SW480 (cell line): ENCODE measurements around the gene TRPT1.
A peak's percentile ranks its signal among the peaks of the same experiment; 100 is the strongest.

Experiments
- DNase-seq: peaks from one replicate; pipeline ENCODE4 v3.0.0-alpha.2; 2016; ENCODE audit warnings: low spot score

TRPT1 gene

DNA sequence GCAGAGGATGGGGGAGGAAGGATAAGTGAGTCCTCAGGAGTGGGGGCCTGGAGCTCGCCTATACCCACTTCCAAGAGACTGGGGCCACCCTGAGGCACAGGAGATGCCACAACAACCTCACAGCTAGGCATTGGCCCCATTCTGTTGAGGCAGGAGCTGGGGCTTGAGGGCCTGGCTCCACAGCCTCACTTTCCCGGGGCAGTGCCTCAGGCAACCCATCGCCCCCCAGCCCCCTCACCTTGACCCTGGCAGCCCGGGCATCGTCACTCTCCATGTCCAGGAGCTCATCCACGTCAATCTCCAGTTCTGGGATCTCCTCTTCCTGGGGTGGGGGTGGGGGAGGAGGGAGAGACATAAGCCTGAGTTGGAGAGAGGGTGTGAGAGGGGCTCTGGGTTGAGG is 19.0 kb upstream of the TRPT1 start:
- no peak for DNase-seq

DNA sequence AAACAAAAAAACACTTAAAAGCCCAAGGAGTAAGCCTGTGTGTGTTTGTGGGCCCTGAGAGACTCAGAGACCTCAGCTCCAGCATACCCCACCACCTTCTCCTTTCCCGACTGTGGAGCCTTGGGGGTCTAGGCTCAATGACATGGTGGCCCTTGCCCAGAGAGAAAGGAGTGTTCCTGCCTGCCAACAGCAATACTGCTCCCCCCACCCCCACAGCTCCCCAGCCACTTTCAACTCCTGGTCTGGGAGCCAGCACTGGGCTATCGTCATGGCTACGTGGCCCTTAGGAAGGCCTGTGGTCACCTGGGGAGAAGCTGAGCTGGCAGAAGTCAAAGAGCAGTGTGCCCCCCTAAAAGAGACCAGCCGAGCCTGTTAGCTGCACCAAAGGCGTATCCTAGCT is 18.1 kb upstream of the TRPT1 start:
- no peak for DNase-seq

DNA sequence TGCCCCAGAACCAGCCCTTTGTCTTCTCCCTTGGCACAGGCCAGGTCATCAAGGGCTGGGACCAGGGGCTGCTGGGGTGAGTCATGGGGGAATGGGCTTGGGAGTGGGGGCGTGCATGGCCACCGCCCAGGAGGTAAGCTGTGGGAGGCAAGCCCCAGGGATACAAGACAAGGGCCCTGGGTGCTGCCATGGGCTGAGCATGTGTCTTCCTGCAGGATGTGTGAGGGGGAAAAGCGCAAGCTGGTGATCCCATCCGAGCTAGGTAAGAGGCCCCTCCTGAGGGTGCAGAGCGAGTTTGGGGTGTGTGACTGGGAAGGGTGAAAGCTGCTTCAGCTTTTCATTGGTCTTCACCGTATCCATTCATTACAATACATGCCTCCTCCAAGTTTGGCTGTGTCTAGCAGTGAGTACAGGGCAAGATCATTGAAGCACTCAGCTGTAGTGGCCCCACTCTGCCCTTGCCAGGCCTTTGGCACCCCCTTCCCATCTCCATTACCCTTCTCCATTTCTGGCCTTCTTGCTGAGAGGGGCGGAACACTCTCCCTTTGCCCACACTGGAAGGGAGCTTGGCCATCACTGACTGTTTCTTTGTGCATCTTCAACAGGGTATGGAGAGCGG is 17.4 kb upstream of the TRPT1 start:
- no peak for DNase-seq

DNA sequence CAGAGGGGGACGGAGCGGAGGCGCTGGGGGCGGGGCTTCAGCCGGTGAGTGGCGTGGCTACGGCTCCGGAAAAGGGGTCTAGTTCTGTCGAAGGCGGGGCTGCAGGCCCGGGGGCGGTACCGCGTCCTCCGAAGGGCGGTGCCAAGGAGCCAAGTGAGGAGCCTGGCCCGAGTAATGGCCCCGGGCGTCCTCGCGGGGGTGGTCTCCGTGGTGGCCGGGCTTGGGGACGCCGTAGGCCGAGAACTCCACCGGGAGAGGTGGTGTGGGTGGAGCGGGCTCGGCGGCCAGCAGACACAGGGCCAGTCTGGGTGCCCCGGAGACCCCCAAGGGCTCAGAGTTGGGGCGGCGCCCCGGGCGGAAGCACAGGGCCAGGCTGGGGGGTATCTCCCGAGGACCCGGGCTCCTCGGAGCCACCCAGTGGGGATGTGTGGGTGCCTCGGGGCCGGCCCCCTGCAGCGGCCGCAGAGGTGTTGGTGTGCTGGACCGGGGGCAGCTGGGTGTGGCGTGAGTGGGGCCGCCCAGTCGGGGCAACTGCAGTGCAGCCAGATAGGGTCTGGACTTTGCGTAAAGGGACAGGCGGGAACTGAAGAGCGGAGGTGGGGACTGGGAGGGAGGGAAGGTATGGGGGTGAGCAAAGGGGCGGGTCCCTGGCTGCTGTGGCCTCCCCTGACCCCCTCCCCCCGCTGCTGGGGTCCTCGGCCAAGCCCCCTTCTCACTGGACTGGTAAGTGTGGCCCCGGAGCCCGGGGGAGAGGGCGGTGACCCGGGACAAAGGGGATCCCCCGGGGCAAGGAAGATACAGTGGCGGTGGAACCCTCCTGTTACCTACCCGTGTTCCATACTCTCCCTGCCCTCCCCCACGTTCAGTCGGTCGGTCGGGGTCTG is 15.7 kb upstream of the TRPT1 start:
- DNase-seq = peak; percentile 72

DNA sequence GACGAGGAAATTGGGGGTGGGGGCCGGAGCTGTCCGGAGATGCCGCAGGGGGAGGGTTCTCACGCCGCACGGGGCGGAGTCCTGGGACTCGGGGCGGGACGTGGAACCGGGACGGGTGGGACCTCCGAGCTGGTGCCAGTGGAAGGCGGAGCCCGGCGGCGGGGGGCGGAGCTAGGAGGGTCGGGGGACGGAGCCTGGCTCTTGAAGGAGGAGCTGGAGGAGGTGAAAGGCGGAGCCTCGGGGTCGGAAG is 15.2 kb upstream of the TRPT1 start:
- DNase-seq = peak; percentile 98

DNA sequence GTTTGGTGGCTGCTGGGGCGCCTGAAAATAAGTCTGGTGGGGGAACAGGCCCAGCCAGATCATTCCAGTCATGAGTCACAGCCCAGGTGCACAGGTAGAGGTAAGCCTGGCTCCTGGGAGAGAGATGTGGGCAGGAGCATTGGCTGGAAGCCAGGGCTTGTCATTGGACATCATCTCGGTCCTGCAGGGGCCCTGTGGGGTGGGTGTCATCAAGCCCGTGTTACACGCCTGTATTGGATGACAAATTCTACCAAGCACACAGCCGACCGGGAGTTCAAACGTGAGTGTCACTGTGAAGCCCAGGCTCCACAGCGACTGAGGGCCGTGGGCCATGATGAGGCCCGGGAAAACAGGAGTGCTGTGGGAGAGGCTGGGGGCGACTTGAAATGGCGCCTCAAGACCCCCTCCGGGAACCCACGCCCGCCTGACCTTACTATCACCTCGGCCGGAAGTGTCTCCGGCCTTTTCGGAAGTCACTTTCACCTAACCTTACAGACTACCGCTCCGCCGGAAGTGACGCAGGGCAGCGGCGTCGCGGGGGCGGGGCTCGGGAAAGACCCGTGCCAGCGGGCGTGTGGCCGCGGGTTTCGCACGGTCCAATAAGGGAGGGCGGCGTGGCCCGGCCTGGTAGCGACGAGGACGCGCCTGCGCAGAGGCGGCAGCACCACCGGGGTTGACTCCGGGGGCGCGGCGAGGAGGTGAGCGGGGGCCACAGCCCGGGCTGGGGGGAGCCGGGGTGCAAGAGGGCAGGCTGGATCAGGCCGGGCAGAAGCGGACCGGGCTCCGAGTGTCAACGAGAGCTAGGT is 14.7 kb upstream of the TRPT1 start, which contains the start of gene FKBP2:
TSS of gene FKBP2 (plus strand) at position 661 of the 806 bp plus-strand sequence. CDS start 1,293 bp downstream, outside the sequence.
- DNase-seq = peak; percentile 95

DNA sequence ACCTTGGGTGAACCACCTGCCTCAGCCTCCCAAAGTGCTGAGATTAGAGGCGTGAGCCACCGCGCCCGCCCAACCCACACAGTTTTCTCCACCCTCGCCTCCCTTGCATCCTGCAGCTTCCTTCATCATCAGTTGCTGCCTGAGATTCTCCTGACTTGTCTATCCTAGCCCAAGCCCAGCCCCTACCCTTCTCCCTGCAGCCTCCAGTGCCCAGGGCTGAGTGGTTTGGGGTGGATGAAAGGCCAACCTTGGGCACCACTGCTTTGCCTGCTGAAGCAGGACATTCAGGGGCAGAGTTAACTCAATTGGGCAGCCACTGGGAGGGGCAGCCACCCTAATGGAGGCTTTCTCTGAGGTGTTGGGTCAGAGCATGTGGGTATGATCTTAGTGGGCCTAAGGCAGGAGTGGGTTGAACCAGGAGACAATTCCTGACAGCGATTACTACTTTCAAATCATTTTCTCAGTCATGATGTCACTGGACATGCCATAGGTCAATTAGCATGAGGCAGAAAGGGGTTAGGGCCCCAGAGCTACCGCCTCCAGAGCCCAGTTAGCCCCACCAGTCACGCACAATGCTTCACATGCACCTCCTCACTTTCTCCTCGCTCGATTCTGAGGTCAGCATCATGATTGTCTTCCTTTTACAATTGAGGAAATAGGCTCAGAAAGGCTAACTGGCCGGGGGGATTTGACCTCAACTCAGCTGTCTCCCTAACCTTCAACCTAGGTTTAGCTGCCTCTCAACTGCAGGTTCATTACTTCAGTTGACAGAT is 13.9 kb upstream of the TRPT1 start:
- DNase-seq = peak; percentile 55

DNA sequence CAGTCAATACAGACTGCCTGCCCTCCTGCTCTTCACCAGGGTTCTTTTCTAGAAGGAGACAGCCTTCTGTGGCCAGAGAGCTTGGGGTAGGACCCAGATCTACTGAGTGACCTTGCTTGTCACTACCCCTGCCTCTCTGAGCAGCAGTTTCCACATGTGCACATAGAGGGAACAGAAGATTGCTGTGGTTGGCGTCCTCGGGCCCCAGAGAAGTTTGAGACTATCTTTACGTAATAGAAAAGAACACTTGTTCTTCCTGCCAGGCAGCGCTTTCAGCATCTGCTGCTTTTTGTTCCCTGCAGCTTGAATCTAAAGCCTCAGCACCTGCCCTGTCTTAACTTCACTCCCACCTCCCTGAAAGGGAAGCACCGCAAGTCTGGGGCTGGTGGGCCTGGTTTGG is 13.0 kb upstream of the TRPT1 start:
- DNase-seq = no peak

DNA sequence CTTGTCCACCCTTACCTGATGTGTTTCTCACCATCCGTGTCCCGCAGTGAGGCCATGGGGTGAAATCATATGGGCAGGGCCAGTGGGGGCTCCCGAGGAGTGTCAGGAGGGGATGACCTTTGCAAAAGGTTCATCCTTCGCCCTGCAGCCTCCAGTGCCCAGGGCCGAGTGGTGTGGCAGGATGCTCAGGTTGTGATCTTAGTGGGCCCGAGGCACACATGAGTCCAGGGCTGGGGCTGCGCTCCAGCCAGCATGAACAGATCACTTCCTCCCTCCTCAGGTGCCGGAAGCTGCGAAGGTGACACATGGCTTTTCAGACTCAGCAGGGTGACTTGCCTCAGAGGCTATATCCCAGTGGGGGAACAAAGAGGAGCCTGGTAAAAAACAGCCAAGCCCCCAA is 12.1 kb upstream of the TRPT1 start:
- DNase-seq = no peak

DNA sequence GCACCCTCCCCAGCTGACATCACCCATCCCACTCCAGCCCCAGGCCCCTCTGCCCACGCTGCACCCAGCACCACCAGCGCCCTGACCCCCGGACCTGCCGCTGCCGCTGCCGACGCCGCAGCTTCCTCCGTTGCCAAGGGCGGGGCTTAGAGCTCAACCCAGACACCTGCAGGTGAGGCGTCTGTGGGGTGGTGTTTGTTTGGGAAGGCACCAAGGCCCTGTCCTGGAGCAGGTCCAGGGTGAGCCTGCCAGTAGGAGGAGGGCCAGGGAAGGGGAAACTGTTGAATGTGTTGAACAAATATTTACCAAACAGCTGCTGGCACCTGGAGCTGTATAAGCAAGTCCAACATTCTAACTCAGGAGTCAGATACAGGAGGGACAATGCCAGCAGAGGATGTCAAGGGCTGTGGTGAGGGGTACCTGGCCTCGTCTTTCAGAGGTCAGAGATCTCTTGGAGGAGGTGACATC is 11.5 kb upstream of the TRPT1 start:
- DNase-seq = peak; percentile 28

DNA sequence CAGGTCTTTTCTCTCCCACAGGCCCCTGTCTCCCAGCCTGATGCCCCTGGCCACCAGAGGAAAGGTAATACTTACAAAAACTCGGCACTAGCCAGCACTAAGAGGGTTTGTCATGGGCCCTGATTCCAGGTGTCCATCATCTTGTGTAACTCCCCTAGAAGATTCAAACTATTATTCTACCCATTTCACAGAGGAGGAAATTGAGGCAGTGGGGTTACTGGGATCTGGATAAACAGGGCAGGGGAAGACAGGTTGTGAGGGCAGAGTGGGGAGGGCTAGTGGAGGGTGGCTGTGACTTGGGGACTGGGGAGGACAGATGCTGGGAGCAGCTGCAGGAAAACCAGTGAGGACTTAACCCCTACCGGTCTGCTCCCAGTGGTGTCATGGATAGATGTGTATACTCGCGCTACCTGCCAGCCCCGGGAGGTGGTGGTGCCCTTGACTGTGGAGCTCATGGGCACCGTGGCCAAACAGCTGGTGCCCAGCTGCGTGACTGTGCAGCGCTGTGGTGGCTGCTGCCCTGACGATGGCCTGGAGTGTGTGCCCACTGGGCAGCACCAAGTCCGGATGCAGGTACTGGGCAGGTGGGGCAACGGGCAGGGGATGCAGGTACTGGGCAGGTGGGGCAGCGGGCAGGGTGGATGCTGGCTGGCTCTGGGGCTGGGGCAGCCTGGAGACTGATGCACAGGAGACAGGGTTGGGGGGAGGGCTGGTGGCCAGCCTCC is 9.6 kb upstream of the TRPT1 start:
- no peak for DNase-seq

DNA sequence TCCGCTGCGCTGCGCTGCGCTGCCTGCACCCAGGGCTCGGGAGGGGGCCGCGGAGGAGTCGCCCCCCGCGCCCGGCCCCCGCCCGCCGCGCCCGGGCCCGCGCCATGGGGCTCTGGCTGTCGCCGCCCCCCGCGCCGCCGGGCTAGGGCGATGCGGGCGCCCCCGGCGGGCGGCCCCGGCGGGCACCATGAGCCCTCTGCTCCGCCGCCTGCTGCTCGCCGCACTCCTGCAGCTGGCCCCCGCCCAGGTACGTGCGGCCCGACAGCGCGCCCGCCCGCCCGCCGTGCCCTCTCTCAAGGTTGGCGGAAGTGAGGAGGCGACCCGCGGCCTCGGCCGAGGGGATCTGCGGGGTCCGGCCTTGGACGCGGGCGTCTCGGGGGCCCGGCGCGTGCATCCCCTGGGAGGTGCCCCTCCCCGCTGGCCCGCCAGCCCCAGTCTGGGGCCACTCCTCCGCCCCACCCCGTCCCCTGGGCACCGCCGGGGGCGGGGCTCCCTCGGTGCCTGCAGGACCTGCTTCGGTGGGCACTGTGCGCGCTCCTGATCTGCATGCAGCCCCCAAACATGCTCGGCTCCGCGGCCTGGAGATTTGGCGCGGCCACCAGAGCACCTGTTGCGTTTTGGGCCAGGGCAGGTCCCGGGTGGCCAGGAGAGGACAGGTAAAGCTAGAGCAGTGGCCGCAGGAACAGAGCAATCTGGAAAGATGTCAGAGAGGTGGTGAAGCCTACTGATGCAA is 8.8 kb upstream of the TRPT1 start:
- DNase-seq = peak; percentile 65

DNA sequence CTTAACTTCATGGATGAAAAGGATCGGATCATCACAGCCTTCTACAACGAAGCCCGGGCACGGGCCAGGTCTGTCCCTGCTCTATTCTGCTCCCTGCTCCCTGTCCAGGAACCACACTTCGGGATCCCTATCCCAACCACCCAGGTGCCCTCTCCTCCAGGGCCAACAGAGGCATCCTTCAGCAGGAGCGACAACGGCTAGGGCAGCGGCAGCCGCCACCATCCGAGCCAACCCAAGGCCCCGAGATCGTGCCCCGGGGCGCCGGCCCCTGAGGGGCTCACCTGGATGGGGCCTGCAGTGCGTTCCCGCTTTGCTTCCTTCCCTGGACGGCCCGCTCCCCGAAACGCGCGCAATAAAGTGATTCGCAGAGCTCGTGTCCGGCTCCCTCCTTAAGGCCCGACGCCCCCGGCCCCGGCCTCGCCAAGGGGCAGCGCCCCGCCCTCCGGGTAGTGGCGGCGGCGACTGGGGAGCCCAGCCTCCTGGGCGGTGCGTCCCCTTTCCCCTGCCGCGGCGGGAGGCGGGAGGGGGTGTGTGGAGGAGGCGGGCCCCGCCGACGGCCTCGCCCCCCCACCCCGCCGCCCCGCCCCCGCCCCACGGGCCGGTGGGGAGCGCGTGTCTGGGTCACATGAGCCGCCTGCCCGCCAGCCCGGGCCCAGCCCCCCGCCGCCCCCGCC is 8.1 kb upstream of the TRPT1 start, which contains the start of gene VEGFB:
TSS of gene VEGFB (plus strand) at position 672 of the 674 bp plus-strand sequence. CDS start 250 bp downstream, outside the sequence.
- peak; percentile 52 for DNase-seq

DNA sequence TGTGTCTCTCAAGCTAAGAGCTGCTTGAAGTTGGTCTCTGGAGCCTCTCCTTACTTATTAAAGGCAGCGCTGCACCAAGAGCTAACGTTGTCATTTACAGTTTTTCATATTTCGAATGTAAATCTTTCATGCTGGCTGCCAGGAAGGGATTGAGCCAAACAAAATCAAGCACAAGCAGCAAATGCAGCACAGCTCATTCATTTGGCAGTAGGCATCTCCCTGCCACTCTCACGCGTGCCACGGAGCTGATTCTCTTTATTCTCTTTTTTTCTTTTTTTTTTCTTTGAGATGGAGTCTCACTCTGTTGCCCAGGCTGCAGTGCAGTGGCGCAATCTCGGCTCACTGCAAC is 7.0 kb upstream of the TRPT1 start:
- no peak for DNase-seq

DNA sequence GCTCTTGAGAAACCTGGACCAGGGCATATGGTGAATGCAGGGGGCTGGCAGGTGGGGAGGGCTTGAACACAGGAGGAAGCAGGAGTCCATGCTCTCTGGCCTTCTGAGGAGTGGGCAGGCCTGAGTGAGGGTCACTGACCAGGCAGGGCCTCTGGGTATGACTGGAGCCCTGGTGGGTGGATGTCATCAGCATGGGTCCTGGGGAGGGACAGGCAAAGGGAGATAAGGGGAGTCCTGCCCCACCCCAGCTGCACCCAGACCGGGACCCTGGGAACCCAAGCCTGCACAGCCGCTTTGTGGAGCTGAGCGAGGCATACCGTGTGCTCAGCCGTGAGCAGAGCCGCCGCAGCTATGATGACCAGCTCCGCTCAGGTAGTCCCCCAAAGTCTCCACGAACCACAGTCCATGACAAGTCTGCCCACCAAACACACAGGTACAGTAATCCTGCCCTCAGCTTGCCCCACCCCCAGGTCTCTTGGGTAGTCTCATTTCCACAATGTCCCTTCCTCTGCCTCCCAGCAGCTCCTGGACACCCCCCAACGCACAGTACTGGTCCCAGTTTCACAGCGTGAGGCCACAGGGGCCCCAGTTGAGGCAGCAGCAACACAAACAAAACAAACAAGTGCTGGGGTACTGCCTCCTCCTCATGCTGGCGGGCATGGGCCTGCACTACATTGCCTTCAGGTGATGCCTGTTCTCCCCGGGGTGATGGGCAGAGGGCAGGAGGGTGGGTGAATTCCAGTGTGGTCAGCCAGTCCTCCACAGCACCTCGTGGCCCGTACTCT is 6.4 kb upstream of the TRPT1 start:
- no peak for DNase-seq

DNA sequence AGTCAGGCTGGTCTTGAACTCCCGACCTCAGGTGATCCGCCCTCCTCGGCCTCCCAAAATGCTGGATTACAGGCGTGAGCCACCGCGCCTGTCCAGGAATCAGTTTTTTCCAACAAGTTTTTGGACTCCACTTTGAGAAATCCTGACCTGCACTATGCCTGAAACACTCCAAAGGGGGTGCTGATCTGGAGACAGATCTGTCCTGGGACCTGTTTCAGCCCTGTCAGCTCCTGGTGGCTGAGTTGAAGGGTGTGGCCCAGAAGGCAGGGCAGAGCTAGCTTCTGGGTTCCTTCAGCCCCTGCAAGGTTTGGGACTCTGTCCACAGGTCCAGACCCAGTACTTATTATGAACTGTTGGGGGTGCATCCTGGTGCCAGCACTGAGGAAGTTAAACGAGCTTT is 5.6 kb upstream of the TRPT1 start:
- DNase-seq = no peak

DNA sequence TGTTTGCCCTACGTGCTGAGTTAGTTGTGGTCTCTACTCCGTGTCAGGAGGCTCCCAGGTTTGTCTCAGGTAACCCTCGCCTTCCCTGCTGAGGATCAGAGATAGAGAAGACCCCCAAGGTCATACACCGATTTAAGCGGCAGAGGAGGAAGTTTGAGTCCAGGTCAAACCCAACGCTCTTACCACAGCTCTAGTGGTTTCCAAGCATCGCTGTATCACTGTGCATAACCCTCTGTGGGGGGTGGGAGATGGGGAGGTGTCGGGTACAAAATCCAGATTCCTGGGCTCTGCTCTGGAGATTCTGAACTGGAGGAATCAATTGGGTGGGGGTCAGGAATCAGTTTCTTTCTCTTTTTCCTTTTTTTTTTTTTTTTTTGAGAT is 5.0 kb upstream of the TRPT1 start:
- no peak for DNase-seq

DNA sequence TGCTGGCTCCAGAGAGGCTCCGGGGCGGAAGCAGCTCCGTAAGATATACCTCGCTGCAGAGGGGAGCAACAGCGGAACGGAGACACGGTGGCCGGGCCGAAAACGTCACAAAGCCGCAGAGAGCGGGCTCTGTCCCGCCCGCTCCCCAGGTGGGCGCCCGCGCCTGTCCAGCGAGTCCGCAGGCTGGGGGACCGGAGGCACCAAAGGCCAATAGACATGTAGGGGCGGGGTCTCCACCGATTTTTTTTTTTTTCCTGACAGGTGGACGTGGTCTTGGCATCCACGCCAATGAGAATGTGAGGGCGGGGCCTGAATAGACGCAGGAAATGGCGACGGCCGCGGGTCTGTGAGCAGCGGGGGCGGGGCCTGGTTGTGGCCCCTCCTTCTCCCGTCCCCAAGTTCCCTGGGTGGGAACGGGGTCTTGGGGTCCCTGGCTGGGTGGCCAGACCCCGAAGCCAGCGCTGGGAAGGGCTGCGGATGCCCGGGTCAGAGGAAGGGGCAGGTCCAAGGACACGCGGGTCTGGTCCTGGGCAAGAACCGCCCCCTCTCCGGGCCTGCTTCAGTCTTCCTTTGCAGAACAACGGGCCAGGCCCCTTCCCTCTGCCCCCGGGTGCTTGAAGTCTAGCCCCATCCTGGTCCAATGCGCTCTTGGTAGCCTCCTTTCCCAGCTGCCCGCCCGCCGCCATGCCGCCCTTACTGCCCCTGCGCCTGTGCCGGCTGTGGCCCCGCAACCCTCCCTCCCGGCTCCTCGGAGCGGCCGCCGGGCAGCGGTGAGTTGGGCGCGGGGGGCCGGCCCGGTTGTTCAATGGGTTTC is 4.4 kb upstream of the TRPT1 start, which contains the start of gene DNAJC4:
TSS of gene DNAJC4 (plus strand) at position 378 of the 814 bp plus-strand sequence. CDS start at position 685, 307 bp downstream.
- peak; percentile 92 for DNase-seq
